Activated CD8-positive, alpha-beta memory T cell treated with anti-CD3 and anti-CD28 coated beads for 4 hours (primary cell): Measurements from ENCODE around the gene SHD.
"Not testable (repeated sequence)": the region's sequence is repeated elsewhere in the genome, so short reads cannot be mapped to it uniquely, and the experiment has no call there.

ENCODE experiments used
- DNase-seq, 2 donors: peaks; one replicate each; pipeline ENCODE4 v3.0.0-alpha.2; 2020; ENCODE audit warnings: low read depth in 2 of 2

Gene SHD, protein sequence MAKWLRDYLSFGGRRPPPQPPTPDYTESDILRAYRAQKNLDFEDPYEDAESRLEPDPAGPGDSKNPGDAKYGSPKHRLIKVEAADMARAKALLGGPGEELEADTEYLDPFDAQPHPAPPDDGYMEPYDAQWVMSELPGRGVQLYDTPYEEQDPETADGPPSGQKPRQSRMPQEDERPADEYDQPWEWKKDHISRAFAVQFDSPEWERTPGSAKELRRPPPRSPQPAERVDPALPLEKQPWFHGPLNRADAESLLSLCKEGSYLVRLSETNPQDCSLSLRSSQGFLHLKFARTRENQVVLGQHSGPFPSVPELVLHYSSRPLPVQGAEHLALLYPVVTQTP

DNA sequence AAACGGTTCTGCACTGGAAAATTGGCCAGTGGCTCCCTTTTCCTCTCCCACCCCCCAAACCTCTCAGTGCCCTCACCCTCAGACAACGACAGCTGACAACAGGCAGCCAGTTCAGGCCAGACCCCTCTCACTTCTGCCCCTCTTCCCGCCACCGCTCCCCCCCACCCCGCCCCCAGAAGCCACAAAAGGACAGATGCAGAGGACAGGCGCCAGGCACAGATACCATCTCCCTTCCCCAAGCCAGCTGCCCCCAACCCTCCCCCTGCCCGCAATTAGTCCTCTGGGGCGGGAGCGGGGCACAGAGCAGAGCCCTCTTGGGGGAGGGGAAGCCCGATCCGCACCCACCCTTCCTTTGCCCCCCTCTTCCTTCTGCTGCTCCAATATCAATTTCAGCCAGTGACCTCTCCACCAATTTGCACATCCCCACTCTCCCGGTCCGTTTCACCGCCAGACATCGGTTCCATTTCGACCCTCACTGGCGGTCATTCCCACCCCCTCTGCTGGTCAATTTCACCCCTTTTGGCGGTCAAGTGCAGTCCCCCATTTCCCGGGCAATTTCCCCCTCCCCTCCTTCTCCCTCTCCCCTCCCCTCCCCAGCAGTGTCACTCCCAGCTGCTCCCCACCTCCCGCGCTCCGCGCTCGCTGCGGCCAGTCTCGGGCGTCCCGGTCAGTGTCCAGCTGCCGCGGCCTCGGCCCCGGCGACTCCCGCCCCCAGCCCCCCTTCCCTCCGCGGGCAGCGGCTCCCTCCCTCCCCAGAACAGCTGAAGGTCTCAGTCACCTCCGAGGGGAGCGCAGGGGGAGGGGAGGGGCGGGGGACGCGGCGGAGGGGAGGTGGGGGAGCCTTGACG is at the start of gene SHD:
SHD (plus strand) TSS at position 848 of the 848 bp plus-strand sequence. CDS start 798 bp downstream, outside the sequence.
- no peak for DNase-seq

DNA sequence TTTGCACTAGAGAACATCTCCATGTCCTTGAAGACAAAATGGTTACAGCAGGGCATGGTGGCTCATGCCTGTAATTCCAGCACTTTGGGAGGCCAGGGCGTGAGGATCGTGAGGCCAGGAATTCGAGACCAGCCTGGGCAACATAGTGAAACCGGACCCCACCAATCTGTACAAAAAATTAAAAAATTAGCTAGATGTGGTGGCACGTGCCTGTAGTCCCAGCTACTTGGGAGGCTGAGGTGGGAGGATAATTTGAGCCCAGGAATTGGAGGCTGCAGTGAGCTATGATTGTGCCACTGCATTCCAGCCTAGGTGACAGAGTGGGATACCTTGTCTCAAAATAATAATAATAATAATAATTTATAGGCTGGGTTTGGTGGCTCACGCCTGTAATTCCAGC is 48.8 kb upstream of the SHD start:
- DNase-seq: not testable (repeated sequence)

DNA sequence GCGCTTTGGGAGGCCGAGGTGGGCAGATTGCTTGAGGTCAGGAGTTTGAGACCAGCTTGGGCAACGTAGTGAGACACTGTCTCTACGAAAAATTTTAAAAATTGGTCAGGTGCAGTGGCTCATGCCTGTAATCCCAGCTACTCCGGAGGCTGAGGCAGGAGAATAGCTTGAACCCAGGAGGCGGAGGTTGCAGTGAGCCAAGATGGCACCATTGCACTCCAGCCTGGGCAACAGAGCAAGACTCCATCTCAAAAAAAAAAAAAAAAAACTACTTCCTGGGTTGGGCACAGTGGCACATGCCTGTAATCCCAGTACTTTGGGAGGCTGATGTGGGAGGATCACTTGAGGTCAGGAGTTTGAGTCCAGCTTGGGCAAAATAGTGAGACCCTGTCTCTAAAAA is 47.5 kb upstream of the SHD start:
- DNase-seq: not testable (repeated sequence)

DNA sequence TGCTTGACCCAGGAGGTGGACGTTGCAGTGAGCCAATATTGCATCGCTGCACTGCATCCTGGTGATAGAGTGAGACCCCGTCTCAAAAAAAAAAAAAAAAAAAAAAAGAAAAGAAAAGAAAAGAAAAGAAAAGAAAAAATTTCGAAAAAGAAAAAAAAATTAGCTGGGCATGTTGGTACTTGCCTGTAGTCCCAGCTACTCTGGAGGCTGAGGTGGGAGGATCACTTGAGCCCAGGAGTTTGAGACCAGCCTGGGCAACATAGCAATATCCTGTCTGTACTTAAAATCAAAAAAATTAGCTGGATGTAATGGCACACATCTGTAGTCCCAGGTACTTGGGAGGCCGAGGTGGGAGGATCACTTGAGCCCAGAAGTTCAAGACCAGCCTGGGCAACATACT is 46.9 kb upstream of the SHD start:
- DNase-seq: not testable (repeated sequence)

DNA sequence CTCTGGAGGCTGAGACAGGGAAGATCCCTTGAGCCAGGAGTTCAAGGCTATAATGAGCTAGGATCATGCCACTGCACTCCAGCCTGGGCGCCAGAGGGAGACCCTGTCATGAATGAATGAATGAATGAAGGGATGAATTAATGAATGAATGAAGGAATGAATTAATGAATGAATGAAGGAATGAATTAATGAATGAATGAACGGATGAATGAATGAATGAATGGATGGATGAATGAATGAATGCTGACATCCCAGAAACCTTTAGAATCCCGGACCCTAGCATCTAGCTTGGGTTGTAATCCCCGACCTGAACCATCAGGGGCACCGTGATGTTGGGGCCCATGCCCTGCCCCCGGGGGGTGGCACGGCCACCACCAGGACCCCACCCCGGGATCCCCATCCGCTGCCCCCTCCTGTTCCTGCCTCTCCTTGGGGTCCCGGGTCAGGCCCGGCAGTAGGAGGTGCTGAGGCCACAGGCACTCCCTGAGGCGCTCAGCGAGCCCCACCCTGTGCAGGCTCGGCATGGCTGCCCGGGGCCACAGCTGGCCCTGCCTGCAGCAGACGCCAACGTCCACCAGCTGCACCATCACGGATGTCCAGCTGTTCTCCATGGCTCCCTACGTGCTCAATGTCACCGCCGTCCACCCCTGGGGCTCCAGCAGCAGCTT is 46.3 kb upstream of the SHD start:
- no peak for DNase-seq

DNA sequence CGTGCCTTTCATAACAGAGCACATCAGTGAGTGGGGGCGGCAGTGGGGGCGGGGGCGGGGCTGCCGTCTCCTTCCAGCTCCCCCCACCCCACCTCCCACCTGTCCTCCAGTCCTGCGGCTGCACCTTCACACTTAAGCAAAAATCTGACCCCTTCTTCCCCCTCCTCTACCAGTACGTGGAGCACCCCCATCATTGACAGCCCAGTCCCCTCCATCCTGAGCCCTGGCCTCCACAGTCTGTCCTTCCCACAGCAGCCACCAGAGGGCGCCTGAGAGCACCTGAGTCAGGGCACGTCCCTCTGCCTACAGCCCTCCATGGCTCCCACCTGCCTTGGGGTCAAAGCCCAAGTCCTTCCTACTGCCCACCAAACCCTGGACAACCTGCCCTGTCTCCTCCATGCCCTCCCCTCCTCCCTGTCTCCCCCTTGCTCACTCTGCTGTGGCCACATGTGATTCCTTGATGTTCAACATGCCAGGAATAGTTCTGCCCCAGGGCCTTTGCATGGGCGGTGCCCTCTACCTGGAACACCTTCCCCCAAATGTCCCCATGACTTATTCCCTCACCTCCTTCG is 45.7 kb upstream of the SHD start:
- peak; percentile 27 to 36 for DNase-seq

DNA sequence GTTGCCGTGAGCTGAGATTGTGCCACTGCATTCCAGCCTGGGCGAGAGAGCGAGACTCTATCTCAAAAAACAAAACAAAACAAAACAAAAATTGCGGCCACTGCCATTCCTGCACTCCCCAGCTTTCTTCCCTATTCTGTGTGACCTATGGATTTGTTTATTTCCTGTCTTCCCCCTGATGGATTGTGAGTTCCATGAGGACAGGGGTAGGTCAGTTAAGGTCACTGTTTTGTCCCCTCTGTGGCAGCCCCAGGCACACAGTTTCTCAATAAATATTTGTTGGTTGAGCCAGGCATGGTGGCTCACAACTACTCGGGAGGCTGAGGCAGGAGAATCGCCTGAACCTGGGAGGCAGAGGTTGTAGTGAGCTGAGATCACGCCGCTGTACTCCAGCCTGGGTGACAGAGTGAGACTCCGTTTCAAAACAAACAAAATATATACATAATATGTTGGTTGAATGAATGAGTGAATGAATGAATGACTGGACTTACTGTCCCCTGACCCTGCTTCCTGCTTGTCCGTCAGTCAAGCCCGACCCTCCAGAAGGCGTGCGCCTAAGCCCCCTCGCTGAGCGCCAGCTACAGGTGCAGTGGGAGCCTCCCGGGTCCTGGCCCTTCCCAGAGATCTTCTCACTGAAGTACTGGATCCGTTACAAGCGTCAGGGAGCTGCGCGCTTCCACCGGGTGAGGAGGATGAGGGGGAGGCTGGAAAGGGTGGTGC is 44.8 kb upstream of the SHD start:
- no peak for DNase-seq

DNA sequence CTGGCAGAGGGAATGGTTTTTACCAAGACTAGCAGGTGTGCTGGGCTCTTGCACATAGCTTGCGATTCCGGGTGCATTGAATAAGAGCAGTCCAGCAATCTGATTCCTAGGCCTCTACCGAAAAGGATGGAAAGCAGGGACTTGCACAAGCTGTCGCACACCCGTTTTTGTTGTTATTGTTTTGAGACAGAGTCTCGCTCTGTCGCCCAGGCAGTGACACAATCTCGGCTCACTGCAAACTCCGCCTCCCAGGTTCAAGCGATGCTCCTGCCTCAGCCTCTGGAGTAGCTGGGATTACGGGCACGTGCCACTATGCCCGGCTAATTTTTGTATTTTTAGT is 44.2 kb upstream of the SHD start:
- DNase-seq: no peak

DNA sequence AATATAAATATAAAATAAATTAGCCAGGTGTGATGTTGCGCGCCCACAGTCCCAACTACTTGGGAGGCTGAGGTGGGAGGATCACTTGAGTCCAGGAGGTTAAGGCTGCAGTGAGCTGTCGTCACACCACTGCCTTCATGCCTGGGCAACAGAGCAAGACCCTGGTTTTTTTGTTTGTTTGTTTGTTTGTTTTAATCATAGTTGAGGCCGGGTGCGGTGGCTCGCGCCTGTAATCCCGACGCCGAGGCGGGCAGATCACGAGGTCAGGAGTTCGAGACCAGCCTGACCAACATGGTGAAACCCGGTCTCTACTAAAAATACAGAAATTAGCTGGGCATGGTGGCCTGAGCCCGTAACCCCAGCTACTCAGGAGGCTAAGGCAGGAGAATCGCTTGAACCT is 41.6 kb upstream of the SHD start:
- not testable (repeated sequence) for DNase-seq

DNA sequence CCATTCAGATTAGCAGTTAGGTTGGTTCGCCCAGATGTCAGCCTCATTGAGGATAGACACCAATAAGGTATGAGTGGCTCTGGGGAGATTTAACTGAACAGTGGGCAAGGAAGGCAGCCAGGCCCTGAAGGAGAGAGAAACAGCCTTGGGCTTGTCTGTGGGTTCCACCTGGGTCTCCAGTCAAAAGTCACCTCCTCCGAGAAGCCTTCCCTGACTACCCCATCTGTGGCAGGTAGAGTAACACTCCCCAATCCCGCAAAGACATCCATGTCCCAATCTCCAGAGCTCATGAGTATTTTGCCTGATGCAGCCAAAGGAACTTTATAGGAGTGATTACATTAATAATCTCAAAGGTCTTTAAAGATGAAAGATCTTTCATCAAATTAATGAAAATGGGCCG is 40.2 kb upstream of the SHD start:
- DNase-seq: no peak

DNA sequence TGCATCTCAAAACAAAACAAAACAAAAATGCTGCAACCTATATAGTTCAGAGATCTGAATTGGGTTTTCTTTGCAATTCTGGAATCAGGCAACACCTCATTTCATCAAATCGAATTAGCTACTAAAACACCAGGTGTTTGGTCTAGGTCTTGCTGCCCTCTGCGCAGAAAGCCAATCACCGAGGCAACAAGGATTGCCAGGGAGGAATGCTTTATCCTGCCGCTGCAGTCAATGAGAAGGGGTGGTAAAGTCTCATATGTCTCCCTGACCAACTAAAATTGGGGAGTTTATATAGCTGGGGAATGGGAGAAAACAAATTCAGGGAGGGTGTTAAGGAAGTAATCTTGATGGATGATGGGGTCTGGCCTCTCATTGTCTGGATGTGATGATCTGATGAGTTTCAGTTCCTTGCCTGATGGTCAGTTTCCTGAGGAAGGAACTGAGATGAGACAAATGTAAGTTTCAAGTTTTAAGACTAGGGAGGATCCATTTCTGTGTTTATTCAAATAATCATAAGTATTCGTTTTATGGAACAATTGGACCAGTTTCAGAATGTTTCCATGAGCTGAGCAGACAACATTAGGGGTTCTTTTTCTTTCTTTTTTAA is 37.1 kb upstream of the SHD start:
- no peak for DNase-seq

DNA sequence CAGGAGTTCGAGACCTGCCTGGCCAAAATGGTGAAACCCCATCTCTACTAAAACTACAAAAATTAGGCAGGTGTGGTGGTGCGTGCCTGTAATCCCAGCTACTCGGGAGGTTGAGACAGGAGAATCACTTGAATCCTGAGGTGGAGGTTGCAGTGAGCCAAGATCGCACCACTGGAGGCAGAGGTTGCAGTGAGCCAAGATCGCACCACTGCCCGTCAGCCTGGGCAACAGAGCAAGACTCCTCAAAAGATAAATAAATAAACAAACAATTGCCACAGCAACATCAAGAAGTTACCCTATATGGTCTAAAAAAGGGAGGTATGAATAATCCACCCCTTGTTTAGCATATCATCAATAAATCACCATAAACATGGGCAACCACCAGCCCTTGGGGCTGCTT is 33.1 kb upstream of the SHD start:
- DNase-seq: not testable (repeated sequence)

DNA sequence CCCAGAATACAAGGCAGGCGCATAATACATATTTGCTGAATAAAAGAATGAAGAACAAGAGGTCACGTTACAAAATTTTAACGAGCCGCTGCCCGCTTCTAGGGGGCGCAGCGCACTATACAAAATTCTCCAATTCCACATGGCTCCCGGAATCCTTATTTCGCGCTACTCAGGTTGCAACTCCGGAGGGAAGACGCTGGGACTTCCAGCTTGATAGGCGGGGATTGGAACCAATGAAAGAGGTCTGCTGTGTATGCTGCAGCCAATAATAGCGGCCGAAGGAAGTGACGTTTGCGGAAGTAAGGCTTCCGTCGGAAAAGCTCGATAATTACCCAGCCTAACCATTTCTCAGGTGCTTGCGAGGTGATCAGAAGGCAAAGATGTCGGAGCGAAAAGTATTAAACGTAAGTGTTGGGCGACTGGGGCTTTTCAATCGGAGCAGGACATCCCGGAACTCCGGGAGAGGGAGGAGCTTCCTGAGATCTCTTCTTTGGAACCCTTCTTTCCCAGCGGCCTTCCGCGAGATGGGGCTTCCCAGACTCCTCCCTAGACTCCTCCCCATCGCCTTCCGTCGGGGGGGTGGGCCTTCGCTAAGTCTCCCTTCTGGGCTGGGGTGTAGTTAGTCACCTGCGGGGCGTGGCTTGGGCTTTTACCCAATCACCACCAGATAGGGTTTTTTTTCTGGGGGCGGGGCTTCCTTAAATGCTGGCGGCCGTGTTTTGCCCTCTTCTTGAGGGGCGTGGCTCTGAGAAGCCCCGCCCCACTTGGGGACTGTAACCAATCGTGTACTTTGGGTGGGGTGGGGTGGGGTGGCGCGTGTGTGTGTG is 32.1 kb upstream of the SHD start, which contains the start of gene YJU2:
YJU2 (plus strand) TSS at position 314 of the 827 bp plus-strand sequence; CDS start at position 381, 67 bp downstream.
- peak; percentile 96 to 99 for DNase-seq

DNA sequence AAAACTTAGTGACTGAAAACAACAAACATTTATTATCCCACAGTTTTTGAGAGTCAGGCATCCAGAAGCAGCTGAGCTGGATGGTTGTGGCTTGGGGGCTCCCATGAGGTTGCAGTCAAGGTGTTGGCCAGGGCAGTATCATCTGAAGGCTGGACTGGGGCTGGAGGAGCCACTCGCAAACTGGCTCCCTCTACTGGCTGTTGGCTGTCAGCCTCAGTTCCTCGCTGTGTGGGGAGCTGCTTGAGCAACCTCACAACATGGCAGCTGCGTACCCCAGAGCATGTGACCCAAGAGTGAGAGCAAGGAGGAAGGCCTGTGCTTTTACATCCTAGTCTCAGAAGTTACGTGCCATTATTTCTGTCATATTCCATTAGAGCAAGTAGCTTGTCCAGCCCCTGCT is 22.5 kb upstream of the SHD start:
- DNase-seq: no peak

DNA sequence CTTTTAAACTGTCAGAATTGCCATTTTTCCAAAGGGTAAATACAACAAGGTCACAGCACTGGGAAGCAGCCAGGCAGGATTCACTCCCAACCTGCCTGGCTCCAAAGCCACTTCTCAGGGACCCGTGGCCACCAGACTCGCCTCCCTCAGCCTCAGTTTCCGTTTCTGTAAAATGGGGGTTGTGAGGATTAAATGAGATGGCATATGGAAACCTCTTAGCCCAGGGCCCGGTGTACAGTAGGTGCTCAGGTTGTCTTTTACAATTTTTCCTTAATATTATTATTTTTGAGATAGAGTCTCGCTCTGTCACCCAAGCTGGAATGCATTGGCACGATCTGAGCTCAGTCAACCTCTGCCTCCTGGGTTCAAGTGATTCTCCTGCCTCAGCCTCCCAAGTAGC is 22.0 kb upstream of the SHD start:
- DNase-seq: no peak

DNA sequence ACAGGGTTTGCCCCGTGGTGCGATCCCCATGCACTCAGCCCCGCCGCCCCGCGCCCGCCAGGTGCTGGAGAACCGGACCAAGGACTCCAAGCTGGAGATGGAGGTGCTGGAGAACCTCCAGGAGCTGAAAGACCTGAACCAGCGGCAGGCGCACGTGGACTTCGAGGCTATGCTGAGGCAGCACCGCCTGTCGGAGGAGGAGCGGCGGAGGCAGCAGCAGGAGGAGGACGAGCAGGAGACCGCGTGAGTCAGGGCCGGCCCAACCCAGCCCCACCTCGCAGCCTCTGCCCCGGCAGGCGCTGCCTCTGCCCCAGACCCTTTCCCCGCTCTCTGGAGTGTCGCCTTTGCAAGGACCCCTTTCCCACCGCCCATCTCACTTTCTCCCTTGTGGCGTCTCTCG is 20.9 kb upstream of the SHD start:
- no peak for DNase-seq

DNA sequence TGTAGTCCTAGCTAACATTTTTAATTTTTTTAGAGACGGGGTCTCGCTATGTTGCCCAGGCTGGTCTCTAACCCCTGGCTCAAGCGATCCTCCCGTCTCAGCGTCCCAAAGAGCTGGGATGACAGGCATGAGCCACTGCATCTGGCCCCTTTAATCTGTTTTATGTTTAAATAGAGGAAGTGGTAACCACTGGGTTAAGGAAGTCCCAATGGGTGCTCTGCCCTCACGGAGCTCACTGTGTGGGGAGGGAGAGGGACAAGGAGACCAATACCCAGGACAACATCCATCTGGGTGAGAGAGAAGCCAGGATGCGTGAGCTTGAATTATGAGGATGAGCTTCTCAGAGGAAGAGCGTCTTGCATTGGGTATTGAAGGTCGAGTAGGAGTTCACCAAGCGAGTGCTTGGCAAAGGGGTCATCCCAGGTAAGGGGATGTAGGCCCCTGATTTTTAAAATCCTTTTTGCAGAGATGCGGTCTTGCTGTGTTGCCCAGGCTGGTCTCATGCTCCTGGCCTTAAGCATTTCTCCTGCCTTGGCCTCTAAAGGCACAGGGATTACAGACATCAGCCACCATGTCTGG is 18.4 kb upstream of the SHD start:
- DNase-seq: no peak

DNA sequence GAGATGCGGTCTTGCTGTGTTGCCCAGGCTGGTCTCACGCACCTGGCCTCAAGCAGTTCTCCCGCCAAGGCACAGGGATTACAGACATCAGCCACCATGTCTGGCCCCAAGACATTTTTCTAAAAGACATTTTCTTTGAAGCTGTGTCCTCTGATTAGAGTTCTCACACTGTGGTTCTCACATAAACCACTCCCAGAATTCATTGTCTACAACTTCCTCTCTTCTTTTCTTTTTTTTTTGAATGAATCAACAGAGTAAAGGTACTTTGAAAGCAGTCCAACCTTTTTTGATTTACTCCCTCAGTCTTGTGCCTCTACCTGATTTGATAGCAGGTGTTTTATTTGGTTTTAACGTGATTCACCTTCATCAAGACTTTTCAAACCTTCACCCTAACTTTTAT is 14.3 kb upstream of the SHD start:
- no peak for DNase-seq

DNA sequence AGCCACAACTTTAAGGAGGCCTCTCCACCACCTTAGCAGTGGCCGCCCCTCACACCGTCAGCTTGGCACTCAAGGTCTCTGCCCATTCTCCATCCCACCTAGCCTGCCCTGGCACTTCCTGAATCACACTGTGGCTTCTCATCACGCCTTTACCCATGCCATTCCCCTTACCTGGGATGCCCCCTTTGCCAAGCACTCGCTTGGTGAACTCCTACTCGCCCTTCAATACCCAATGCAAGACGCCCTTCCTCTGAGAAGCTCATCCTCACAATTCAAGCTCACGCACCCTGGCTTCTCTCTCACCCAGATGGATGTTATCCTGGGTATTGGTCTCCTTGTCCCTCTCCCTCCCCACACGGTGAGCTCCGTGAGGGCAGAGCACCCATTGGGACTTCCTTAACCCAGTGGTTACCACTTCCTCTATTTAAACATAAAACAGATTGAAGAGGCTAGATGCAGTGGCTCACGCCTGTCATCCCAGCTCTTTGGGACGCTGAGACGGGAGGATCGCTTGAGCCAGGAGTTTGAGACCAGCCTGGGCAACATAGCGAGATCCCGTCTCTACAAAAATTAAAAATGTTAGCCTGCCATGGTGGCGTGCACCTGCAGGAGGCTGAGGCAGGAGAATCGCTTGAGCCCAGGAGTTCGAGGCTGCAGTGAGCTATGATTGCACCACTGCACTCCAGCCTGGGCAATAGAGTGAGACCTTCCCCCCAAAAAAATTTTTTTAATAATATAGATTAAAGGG is 12.6 kb upstream of the SHD start:
- DNase-seq: no peak
